HG03521 (cell line): ENCODE results near the gene TBC1D2B.
"Not testable (repeated sequence)": the region's sequence is repeated elsewhere in the genome, so short reads cannot be mapped to it uniquely, and the experiment has no call there.

Experiments used
- ATAC-seq: cut with Tn5 transposase; IDR thresholded peaks from one replicate; pipeline ENCODE4 v1.9.1; 2021; ENCODE audit warnings: mild to moderate bottlenecking, moderate library complexity; ENCODE audit not compliant: unreplicated experiment

Gene TBC1D2B

GRCh38 chr15:78007211-78007931 lies 70.1 kb downstream of the TBC1D2B start:
- ATAC-seq = no peak

DNA sequence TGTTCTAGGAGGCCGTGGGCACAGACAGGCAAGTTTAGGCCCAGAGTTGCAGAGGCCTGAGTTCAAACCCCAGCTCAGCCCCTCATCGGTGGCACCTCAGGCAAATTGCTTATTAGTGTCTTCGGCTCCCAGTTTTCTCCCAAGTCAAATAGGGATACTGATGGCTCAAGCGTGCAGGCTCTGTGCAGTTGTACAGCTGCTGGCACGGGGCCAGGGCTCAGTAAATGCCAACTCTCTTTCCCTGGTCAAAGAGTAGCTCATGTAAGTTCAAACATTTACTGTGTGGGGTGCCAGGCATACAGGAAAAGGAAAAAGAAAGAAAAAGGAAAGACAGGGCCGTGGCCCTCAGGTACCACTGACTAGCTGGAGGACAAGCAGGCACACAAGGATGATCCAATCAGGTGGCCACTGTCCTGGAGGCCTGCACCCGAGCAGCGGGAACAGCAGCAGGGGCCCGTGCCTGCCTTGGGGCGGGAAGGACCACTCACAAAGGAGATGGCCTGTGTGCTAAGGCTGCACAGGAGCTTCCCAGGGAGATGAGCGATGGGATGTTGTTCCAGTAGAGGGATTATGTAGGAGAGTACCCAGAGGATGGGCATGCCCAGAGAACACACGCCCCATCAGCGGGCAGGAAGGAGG lies 70.8 kb downstream of the TBC1D2B start:
- ATAC-seq = no peak

DNA sequence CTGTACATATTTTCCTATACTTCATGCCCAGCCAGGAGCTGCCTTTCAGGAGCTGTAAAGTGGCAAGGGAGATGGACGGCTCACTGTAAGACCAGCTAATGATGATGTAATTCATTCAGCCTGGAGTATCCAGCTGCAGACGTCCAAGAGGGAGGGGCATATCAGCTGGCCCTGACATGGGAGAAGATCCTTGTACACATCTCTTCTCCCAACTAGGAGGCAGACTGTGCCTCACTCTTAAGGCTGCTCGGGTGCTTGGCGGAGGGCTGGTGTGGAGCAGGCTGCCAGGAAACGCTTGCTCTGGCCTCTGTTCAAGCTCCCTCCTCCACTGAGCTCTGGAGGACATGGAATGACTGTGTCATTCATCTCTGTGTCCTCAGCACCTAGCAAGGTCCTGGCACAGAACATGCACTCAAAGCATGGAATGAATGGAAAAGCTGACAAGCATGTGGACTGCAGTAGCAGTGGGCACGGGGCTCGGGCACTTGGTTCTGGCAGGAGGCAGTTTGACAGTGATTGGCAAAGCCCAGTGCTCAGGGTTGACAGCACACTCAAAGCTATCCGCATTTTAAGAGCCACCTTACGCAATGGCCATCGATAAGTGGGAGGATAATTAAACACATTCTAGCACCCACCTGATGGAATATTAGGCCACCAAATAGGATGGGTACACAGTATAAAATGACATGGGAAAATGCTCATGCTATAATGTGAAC lies 72.4 kb downstream of the TBC1D2B start:
- ATAC-seq = no peak

DNA sequence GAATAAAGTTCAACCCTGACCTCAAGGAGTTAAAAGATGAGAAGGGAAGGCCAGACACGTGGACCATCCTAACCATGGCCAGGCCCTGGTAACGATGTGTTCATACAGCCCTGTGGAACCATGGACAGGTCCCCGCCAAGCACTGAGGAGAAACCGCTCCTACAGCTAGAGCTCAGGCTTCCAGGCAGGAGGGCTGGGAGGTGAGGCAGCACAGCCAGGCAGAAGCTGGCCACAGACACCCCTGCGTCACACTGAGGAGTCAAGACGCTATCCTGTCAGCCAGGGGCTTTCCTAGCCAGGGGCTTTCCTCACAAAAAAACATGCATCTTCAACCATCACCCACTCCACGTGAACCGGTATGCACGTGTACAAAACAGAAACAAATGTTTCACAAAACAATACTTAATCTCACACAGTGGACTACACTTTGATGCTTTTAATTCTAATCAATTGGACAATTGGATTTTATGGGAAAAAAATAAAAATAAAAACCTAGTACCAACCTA lies 73.2 kb downstream of the TBC1D2B start:
- no peak for ATAC-seq

- ATAC-seq = no peak
These were observed 73.9 kb downstream of the TBC1D2B start for GRCh38 chr15:78003539-78004008.

GRCh38 chr15:78002996-78003395 lies 74.5 kb downstream of the TBC1D2B start:
- no peak for ATAC-seq

DNA sequence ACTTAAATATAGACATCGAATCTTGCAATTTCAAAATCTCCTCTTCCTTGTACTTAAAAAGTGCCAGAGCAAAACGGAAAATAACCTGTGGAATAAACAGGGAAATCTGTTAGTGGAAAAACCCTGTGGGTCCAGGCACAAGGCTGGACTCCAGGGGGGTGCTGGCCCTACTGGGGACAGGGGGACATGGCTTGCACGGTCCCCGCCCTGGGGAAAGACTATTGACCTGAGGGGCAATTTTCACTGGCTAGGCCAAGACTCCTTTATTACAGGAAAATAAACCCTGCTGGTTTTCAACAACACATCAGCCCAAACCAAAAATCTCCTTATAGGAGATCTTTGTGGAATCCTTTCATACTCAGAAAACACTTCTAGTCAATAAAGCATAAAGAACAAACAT lies 75.9 kb downstream of the TBC1D2B start:
- no peak for ATAC-seq

DNA sequence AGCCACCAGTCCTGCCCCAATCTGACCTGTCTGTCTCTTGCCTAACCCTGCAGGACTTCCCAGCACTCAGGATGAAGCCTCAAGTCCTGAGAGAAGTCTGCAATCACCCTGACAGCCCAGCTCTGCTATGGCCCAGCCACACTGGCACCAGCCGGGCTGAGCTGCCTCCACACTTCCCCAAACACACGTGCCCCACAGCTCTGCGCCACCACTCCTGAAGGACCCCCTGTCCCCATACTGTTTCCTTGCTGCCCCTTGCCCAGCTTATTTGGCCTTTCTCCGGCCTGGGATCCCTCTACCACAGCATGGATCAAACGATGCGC lies 76.6 kb downstream of the TBC1D2B start:
- ATAC-seq = no peak

DNA sequence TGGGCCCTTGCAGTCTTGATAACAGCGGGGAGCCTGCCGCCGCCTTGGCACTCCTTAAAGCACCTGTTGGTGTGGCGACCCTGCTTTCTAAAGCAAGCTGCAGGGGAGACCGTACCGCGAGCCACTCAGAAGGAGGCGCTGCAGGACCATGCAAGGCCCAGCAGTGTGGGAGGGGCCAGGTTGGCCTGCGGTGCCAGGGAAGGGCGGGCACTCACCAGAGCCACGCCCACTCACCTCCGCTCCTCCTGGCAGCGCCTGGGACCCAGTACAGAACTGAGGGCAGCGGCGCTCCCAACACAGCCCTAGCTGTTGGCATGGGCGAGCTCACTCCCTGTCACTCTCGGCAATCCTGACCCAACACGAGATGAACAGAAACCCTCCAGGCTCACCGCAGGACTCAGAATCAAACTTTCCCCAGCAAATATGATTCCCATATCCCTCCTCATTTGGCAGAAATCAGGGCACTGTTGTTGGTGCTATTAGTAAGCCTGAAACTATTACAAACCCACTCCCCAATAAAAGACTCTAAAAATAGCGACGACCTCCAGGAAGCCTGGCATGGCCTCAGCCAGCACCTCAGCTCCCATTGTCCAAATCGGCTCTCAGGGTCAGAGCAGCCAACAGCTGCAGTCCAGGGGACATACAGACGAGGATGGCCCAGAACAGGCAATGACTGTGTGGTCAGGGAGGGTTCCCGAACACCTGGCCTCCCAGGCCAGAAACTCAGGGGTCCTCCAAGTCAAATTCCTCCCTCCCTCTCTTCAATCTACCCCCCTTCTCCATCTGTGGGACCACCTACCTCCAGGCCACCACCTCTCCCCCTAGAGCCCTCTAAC lies 77.2 kb downstream of the TBC1D2B start:
- ATAC-seq = peak; percentile 45

DNA sequence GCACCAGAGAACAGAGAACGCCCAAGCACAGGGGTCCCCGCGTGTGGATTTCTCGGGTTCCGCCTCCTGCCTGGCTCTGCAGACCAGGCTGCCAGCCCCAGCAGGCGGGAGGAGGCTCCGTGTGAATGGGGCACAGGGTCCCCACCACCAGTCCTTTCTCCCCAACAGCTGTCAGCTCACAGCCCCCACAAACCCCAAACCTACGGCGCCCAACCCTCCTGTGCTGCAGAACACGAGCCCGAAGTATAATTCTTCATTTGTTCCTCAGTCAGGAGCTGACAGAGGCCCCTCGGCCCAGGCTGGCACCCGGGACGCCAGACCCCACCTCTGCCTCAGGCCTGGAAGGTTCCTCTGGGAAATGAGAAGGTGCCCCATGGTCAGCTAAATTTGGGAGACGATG lies 78.0 kb downstream of the TBC1D2B start:
- no peak for ATAC-seq

DNA sequence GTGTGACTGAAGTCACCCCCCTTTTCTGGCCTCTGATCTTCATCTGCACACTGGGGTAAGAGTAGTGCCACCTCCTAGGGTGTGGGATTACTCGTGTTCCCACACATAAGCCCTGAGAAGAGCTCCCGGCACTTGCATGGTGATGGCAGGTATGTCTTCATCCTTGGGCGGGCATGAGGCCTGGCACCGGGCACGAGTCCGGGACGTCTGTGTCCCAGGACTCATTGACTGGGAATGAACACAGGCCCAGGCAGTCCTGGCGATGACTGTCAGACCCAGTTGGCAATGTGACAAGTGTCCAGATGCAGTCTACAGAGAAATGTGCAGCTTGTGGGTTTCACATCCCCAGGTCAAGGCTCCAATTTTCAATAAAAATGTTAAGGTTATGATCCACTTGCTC lies 78.9 kb downstream of the TBC1D2B start:
- ATAC-seq = no peak

- ATAC-seq = not testable (repeated sequence)
These were observed 79.6 kb downstream of the TBC1D2B start for GRCh38 chr15:77997761-77998554.

GRCh38 chr15:77997221-77997620 lies 80.3 kb downstream of the TBC1D2B start:
- ATAC-seq = not testable (repeated sequence)

- ATAC-seq = not testable (repeated sequence)
These were observed 80.8 kb downstream of the TBC1D2B start for GRCh38 chr15:77996713-77997171.

GRCh38 chr15:77996226-77996625 lies 81.3 kb downstream of the TBC1D2B start:
- not testable (repeated sequence) for ATAC-seq

- not testable (repeated sequence) for ATAC-seq
These were observed 82.0 kb downstream of the TBC1D2B start for GRCh38 chr15:77995537-77995918.

- ATAC-seq = not testable (repeated sequence)
These were observed 82.5 kb downstream of the TBC1D2B start for GRCh38 chr15:77994893-77995536.

DNA sequence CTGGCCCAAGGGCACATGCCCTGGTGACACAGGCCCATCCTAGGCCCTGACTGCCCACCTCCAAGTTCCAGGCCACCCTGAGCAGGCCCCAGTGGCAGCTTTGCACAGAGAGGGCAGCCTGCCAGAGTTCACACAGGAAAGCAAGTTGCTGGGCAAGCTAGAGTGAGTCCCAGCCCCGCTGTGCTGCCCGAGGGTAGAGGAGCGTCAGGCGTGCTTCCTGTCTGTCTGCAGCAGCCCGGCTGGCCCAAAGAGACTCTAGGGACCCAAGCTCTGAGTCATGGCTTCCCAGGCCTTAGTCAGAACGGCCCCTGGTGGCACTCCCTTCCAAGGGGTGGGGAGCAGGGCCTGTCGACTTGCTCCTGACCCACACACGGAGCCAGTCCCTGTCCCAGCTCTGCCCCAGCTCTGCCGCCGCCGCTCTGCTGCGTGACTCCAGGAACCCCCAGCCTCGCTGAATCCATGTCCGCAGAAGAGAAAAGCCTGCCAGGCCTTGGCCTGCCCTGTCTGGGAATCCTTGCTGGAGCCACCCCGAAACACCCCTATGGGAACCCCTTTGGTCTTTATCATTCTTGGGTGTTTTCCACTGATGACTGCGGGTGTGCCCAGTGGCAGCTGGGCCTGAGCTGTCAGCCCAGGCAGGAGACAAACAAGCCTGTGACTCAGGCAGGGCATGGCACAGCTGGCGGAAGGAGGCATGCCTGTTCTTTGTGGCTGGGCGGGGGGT lies 83.4 kb downstream of the TBC1D2B start:
- peak; percentile 39 for ATAC-seq
